NCI-H1105 treated with DMSO at 0.1 percent for 48 hours (cell line): Measurements from ENCODE around the gene CHRM1.

Source experiments
- DNase-seq: peaks from one replicate; lab custom pipeline; 2025; lab: John Stamatoyannopoulos, UW

The CHRM1 gene

GRCh38 chr11:62905296-62905695 lies 15.9 kb downstream of the CHRM1 start:
- no peak for DNase-seq

DNA sequence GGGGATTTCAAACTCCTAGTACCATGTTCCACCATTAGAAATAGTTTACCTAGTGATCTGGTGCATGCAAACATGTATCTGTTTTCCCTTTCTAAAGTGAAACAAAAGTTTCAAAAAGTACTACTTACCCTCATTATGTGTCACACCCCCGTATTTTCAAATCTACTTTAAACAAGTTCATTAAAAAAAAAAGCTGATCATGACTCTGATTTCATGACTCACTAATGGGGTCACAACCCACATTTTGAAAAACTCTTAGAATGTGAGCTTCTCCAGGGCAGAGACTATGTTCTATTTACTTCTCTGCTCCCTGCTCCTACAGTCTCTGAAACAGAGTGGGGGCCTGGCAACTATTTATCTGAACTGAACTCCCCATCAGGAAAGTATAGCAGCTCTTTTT lies 18.2 kb downstream of the CHRM1 start:
- no peak for DNase-seq

- no peak for DNase-seq
Measured at GRCh38 chr11:62898027-62898426, 23.1 kb downstream of the CHRM1 start.

GRCh38 chr11:62897311-62897710 lies 23.9 kb downstream of the CHRM1 start:
- no peak for DNase-seq

GRCh38 chr11:62896049-62896448 lies 25.1 kb downstream of the CHRM1 start:
- DNase-seq = no peak

DNA sequence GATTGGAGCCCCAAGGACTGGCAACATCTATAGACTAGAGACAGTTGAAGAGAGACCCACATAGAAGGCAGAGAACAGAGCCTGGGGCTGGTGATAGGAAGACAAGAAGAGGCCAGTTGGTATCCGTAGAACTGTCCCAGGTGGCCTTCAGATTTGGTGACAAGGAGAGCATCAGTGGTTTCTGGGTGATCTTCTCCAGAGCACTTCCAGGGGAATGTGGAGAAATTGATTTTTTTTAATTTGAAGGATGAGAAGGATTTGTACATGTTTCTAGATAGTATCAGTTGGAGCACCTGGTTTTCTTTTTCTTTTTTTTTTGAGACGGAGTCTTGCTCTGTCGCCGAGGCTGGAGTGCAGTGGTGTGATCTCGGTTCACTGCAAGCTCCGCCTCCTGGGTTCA lies 25.7 kb downstream of the CHRM1 start:
- no peak for DNase-seq

DNA sequence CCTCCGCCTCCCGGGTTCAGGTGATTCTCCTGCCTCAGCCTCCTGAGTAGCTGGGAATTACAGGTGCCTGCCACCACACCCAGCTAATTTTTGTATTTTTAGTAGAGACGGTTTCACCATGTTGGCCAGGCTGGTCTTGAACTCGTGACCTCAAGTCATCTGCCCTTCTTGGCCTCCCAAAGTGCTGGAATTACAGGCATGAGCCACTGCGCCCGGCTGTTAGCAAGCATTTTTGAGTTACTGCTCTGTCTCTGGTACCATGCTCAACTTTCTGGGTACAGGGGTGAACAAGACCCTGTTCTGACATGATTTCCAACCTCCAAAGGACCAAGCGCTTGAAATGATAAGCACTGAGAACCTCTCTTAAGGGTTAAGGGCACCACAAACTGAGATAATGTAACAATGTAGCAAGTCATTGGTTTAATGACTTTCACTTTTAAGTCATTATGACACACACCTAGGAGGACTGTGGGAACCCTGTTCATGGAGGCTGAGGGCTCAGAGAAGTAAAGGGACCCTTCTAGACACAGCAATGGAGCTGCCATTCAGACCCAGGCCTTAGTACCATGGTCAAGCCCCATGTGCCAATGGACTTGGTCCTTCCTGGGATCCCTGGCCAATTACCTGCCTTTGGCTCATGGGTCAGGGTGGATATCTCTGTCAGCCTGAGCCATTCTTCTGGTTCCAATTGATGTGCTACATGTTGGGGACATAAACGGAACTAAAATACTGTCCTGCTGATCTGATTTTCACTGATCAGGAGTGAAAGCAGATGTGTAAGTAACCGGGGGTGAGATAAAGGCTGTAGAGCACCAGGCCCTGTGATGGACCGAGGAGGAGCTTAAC lies 28.9 kb downstream of the CHRM1 start:
- no peak for DNase-seq

- no peak for DNase-seq
Measured at GRCh38 chr11:62889484-62890437, 31.4 kb downstream of the CHRM1 start.

GRCh38 chr11:62889126-62889483 lies 32.1 kb downstream of the CHRM1 start:
- DNase-seq = no peak

DNA sequence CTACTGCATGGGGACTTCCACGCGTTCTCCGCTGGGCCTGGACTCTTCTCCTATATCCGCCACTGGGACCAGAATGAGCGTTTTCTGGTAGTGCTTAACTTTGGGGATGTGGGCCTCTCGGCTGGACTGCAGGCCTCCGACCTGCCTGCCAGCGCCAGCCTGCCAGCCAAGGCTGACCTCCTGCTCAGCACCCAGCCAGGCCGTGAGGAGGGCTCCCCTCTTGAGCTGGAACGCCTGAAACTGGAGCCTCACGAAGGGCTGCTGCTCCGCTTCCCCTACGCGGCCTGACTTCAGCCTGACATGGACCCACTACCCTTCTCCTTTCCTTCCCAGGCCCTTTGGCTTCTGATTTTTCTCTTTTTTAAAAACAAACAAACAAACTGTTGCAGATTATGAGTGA lies 32.8 kb downstream of the CHRM1 start:
- DNase-seq = no peak

GRCh38 chr11:62885137-62885750 lies 35.9 kb downstream of the CHRM1 start:
- DNase-seq = no peak

GRCh38 chr11:62883673-62884072 lies 37.5 kb downstream of the CHRM1 start:
- no peak for DNase-seq

- no peak for DNase-seq
Measured at GRCh38 chr11:62882788-62883501, 38.2 kb downstream of the CHRM1 start.

DNA sequence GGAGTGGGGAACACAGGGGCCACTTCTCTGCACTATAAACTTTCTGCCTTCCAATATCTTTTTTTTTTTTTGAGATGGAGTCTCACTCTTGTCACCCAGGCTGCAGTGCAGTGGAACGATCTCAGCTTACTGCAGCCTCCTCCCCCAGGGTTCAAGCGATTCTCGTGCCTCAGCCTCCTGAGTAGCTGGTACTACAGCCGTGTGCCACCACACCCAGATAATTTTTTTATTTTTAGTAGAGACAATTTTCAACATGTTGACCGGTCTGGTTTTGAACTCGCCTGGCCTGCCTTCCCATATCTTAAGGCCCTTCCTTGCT lies 38.8 kb downstream of the CHRM1 start:
- no peak for DNase-seq

DNA sequence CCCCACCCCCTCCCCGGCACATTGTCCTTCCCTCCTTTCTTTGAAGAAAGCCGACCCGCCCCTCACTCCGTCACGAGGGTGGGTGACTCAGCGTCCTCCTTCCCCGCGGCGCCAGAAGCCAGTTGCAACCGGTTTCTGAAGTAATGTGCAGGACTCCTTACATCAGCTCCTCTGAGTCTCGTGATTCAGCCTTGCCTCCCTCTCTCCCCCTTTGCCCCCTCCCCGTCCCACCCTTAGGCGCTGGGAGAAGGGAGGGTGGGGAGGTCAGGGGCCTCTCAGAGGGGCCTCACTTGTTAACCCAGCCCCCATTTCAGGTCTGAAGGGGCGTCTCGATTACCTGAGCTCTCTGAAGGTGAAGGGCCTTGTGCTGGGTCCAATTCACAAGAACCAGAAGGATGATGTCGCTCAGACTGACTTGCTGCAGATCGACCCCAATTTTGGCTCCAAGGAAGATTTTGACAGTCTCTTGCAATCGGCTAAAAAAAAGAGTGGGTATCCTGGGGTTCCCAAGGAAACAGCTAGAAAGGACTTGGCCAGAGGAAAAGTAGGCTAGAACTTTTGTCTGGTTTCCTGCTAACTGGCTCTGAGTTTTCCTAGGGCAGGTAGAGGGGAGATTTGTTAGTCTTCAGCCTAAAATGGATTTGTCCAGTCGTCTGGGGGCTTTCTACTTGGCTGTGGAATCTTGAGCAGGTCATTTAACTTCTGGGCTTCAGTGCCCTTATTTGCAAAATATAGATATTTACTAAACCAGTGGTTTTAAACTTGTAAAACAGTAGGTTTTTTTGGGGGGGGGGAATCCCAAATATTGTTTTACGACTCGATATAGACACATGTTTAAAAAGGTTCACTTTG lies 39.4 kb downstream of the CHRM1 start:
- peak; percentile 90 for DNase-seq

GRCh38 chr11:62880803-62881578 lies 40.2 kb downstream of the CHRM1 start, which contains the start of gene SLC3A2:
Gene SLC3A2, plus strand, starts transcription at chr11:62880896. Its CDS starts 128 bp downstream, at chr11:62881024.
- DNase-seq = peak; percentile 90

- DNase-seq = peak; percentile 30
Measured at GRCh38 chr11:62880231-62880802, 40.8 kb downstream of the CHRM1 start.

DNA sequence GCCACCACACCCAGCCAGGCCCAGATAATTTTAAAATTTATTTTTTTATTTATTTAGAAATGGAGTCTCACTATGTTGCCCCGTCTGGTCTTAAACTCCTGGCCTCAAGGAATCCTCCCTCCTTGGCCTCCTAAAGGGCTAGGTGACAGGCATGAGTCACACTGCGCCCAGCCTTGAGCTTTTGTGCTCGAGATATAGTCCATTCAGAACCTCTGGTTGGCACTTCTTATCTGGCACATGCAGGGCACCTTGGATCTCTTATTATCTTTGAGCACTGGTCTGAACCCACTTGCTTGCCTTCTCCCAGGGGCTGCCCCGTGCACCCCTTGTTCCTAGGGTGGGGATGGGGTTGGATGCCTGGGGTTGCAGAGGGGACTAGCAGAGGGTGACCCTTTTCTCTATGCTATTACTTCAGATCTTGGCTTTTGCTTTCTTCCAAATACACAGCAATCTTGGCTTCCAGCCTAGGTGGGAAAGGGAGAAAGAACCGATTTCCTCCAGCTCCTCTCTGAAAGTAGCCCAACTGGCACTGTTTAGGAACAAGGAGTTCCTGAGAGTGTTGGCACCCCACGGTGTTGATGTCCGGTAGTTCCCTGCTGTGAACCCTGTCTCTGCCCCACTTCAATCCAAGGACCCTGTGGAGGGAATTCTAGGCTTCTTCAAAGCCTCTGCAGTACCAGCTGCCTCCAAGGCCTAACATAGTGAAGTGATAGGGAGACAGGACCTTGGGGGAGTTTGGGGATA lies 41.8 kb downstream of the CHRM1 start:
- DNase-seq = no peak

DNA sequence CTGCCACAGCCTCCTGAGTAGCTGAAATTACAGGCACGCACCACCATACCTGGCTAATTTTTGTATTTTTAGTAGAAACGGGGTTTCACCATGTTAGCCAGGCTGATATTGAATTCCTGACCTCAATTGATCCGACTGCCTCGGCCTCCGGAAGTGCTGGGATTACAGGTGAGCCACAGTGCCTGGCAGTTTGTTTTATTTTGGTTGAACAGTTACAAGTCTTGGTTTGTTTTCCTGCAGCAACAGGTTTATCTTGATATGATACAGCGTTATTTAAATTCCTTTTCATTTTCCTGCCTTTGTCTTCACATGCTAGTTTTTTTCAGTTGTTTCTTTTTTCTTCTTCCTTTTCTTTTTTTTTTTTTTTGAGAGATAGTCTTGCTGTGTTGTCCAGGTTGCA lies 44.5 kb downstream of the CHRM1 start:
- DNase-seq = no peak
